ENCODE measurements around the gene HAPSTR1.
"Not testable (repeated sequence)": the region's sequence is repeated elsewhere in the genome, so short reads cannot be mapped to it uniquely, and the experiment has no call there.

HAPSTR1 gene, protein sequence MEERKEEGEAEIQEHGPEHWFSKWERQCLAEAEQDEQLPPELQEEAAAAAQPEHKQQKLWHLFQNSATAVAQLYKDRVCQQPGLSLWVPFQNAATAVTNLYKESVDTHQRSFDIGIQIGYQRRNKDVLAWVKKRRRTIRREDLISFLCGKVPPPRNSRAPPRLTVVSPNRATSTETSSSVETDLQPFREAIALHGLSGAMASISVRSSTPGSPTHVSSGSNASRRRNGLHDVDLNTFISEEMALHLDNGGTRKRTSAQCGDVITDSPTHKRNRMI

DNA sequence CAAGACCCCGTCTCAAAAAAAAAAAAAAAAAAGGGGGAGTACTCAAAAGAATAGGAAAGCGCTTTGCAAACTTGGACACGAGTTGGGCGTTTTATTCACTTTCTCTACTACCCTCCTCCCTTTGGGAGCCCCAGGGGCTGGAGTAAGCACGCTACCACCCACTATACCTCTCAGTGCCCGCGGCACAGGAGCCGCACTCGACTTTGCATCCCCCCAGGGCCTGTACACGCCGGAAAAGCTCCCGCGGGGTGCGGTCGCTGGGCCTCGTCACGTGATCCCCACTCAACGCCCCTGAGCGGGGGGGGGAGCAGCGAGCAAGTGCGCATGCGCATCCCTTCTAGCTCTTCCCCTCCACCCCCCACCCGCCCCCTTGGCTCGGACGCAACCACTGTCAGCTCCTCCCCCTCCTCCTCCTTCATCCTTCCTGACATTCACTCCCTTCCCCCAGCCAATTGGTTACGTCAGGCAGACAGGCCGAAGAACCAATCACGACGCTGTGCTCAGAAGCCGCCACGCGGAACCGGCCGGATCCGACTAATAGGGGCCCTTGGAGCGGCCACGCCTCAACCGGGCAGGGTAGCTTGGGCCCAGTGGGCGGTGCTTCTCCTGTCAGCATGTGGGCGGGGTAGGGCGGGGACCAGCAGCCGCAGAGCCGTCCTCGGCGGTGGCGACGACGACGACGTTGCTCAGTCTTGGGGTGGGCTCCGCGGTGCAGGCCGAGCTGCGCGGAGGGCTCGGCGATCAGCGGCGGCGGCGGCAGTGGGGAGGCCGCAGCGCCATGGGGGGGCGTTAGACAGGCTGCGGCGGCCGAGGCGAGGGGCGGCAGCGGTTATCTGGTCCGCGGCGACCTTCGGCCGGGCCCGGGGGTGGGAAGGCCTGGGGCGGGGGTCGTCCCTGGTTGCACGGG is at the start of gene HAPSTR1:
Gene HAPSTR1, plus strand, starts transcription at position 685 of the 907 bp plus-strand sequence. CDS start 401 bp downstream, outside the sequence.
- DNase-seq (ENCODE audit: low read depth in 2 of 2), result peak; percentile 97

DNA sequence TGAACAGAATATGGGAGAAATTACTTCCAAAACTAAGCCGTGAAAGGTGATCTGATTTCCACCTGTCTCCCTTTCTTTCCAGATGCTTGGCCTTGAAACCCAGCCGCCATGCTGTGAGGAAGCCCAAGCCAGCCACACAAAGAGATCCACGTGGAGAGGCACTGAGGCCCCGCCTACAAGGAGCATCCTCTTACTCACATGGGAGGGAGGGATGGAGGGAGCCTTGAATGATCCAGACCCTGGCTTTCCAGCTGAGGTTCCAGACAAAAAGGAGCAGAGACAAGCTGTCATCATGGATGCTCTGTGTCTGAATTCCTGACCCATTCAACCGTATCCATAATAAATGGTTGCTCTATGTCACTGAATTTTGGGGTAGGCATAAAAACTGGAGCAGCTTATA is 48.9 kb upstream of the HAPSTR1 start:
- DNase-seq (ENCODE audit: low read depth in 2 of 2), result no peak

DNA sequence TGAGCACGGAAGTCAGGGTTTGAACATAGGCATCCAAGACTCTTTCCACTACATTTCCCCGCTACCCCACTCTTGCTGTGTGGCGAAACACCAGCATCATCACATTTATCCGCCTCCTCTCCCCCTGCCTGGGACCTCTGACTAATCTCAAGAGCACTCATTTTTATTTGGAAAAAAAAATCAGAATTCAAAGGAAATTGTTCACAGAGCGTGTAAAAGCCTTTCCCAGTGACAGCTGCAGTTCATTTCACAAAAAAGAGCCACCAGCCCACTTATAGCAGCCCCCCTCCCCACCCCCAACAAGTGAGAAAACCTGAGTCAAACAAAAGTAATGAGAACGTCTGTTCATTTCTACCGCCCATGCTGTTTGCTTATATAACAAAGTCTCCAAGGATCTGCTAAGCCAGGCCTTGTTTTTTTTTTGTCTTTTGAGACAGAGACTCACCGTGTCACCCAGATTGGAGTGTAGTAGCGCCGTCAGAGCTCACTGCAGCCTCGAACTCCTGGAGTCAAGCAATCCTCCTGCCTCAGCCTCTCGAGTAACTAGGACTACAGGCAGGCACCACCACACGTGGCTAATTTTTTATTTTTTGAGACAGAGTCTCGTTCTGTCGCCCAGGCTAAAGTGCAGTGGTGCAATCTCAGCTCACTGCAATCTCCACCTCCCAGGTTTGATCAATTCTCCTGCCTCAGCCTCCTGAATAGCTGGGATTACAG is 48.3 kb upstream of the HAPSTR1 start:
- DNase-seq (ENCODE audit: low read depth in 2 of 2), result no peak

DNA sequence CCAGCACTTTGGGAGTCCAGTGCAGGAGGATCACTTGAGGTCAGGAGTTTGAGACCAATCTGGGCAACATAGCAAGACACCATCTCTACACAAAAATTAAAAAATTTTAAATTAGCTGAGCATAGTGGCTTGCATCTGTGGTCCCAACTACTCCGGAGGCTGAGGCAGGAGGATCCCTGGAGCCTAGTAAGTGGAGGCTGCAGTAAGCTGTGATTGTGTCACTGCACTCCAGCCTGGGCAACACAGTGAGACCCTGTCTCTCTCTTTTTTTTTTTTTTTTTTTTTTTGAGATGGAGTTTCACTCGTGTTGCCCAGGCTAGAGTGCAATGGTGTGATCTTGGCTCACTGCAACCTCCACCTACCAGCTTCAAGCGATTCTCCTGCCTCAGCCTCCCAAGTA is 45.9 kb upstream of the HAPSTR1 start:
- DNase-seq (ENCODE audit: low read depth in 2 of 2), result not testable (repeated sequence)

DNA sequence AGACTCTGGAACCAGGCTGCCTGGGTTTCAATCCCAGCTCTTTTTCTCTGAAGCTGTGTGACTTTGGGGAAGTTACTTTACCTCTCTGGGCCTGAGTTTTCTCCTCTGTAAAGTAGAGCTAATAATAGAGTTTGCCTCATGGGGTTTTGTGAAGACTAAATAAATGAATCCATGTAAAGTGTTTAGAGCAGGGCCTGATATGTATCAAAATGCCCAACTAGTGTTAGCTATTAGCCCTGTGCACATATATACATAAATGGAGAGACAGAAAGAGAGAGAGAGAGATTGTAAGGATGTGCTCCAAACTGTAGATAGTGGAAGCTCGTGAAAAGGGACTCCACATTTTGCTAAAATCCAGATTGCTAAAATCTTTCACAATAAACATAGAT is 44.8 kb upstream of the HAPSTR1 start:
- DNase-seq (ENCODE audit: low read depth in 2 of 2), result no peak

DNA sequence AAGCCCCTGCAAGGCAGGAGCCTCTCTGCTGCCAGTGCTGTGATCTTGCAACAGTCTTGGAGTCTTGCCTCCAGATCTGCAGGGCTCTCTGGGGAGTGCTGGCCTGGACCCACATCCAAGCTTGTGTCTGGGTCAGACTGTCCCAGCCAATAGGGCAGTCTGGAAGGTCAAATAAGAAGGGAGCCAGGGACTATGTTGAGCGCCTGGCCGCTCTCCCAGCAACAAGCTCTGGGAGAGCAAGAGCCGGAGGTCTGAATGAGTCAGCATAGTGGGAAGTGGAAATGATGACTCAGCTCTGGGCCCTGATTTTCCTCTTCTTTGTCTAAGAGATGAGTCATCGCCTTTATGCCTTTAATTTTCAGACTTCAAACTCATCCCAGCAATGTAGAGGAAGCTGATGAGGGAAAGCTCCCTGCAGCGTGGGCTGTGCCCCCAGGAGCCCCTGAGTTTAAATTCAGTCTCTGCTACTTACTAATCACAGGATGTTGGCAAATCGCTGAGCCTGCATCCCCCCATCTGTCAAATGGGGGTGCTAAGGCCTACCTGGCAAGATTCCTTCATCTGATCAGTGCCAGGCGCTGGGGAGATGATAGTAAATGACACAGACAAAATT is 43.6 kb upstream of the HAPSTR1 start:
- DNase-seq (ENCODE audit: low read depth in 2 of 2), result no peak

DNA sequence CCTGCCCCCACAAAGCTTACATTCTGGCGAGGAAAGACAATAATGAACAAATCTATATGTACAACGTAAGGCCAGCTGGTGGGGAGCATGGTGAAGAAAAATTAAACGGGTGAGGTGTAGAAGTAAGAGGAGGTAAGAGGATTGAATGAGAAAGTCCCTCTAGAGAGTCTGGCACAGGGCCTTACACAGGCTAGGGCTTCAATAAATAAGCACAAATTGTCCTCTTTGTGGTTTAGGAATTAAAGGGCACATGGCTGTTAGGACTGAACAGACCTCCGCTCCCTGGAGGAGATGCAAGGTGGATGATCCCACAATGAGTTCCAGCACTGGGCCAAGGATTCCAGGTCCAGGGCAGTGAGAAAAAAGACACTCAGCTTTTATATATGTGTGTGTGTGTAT is 43.1 kb upstream of the HAPSTR1 start:
- DNase-seq (ENCODE audit: low read depth in 2 of 2), result no peak

DNA sequence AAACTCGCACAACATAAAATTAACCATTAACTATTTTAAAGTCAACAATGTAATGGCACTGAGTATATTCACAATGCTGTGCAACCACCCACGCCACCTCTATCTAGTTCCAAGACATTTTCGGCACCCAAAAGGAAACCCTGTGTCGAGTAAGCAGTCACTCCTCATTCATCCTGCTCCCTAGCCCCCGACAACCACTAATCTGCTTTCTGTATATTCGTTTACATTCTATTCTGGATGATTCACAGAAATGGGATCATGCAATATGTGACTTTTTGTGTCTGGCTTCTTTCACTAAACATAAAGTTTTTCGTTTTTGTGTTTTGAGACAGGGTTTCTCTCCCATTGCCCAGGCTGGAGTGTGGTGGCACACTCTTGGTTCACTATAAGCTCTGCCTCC is 42.2 kb upstream of the HAPSTR1 start:
- DNase-seq (ENCODE audit: low read depth in 2 of 2), result no peak

DNA sequence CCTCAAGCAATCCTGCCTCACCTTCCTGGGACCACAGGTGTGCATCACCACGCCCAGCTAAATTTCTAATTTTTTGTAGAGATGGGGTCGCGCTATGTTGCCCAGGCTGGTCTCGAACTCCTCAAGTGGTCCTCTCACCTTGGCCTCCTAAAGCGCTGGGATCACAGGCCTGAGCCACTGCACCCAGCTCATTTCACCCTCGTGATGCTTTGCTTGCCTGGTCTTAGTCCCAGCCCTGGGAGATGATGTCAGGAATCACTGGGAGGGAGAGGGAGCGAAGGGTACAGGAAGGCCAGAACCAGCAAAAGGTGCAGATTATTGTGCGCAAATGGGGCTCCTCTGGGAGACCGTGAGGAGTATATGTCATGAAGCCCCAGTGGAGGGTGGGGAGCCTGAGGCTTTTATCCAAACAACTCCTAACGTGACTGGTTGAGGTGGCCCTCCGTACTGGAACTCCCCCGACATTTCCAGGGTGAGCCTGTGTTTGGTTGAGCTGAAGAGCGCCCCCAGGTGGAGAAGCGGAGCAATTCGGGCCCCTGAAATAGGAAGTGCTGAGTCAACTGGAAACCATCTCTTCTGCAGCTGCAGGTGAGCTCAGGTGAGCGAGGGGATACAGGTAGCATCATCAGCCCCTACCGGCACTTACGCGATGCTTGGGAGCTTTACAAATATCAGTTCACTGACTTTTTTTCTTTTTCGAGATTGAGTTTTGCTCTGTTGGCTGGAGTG is 41.2 kb upstream of the HAPSTR1 start:
- no peak for DNase-seq (ENCODE audit: low read depth in 2 of 2)

DNA sequence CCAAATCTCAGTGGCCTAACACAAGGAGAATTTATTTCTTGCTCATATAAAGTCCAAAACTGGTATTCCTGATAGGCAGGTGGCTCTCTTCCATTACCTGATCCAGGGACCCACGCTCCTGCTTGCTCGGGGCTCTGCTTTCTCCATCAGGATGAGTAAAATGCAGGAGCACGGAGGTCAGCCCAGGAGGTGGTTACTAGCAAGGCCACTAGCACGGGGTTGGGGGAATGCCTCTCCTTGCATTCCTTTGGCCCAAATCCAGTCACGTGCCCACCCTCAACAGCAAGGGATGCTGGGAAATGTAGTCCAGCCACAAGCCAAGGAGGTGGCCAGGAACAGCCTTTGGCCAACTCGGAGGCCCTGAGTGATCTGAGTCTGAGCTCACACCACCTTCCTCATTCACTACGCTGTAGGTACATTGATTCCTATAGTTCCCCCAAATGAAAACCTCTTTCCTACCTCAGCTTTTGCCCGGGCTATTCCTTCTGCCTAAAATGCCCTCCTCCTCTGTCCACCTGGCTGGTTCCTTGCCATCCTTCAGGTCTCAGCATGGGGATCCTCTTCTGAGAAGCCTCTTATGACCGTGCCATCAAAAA is 38.3 kb upstream of the HAPSTR1 start:
- DNase-seq (ENCODE audit: low read depth in 2 of 2), result no peak

DNA sequence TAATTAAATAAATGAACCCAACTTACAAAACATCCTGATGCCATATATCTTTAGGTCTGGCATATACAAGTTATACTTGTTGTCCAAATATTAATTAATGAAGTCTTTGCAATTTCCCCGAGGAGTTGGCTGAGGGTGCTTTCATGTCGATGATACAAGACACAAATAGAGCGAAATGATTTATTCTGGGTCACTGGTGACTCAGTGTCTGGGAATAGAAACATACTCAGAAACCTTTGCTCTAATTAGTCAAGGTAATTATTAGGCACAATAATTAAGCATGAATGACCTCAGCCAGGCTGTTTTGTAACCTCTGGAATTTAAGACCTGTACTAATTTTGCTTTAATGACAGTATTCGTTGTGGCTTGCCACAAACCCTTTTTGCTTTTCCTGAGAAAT is 37.0 kb upstream of the HAPSTR1 start:
- no peak for DNase-seq (ENCODE audit: low read depth in 2 of 2)

DNA sequence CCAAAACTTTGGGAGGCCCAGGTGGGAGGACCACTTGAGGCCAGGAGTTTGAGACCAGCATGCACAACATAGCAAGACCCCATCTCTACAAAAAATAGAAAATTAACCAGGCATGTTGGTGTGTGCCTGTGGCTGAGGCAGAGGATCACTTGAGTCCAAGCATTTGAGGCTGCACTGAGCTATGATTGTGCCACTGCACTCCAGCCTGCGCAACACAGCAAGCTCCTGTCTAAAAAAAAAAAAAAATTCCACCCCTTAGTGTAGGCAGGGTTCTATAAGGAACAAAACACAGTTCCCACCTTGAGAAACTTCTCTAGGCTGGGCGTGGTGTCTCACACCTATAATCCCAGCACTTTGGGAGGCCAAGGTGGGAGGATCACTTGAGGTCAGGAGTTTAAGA is 36.3 kb upstream of the HAPSTR1 start:
- no peak for DNase-seq (ENCODE audit: low read depth in 2 of 2)

DNA sequence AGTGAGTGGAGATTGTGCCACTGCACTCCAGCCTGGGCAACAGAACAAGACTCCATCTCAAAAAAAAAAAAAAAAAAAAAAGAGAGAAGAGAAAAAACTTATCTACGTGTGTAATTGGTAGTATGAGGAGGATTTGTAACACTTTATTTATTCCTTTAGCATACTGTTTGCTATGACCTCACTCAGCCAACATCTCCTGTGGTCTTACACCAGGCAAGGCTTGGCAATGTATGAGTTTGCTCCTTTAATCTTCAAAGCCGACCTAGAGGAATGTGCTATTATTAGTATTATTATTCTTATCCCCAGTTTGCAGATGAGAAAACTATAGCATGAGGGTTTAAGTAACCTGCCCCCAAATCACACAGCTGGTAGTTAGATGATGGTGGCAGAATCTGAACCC is 35.8 kb upstream of the HAPSTR1 start:
- no peak for DNase-seq (ENCODE audit: low read depth in 2 of 2)

DNA sequence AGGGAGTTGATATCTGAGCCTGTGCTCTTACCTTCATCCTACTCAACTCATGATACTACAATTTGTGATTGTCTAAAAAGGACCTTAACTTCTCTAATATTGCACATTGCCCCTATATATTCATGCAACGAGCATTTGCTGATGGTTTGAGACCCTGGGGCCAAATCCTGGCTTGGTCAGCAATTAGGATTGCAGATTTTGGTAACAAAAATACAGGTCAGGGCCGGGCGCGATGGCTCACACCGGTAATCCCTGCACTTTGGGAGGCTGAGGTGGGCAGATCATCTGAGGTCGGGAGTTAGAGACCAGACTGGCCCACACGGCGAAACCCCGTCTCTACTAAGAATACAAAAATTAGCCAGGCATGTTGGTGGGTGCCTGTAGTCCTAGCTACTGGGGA is 35.4 kb upstream of the HAPSTR1 start:
- DNase-seq (ENCODE audit: low read depth in 2 of 2), result no peak

DNA sequence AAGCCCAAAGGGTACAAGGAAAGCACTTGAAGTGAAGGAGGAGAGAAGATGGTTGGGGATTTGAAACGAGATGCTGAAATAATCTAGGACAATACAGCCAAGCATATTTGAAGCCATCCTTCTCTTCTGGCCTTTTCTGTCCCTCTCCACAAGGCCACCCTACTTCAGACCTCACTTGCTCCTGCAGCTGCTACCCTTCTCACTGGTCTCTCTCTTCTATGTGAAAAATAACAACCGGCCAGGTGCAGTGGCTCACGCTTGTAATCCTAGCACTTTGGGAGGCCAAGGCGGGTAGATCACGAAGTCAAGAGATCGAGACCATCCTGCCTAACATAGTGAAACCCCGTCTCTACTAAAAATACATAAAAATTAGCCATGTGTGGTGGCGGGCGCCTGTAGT is 33.2 kb upstream of the HAPSTR1 start:
- DNase-seq (ENCODE audit: low read depth in 2 of 2), result no peak

DNA sequence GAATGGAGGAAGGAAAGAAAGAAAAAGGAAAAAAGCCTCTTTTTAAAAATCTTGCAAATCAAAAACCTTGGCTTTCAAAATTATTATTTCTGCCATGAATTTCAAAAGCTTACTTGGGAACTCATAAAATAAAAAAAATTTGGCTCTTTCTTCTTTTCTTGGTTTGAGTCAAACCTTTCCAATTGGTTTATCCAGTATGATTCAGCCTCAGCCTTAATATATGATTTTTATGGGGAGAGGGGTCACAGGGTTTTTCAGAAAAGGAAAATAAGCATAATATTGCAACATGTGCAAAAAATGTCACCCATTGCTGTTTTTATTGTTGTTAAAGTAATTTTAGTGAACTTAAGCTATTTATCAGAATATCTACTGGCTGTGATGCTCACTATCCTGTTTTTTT is 31.2 kb upstream of the HAPSTR1 start:
- DNase-seq (ENCODE audit: low read depth in 2 of 2), result no peak

DNA sequence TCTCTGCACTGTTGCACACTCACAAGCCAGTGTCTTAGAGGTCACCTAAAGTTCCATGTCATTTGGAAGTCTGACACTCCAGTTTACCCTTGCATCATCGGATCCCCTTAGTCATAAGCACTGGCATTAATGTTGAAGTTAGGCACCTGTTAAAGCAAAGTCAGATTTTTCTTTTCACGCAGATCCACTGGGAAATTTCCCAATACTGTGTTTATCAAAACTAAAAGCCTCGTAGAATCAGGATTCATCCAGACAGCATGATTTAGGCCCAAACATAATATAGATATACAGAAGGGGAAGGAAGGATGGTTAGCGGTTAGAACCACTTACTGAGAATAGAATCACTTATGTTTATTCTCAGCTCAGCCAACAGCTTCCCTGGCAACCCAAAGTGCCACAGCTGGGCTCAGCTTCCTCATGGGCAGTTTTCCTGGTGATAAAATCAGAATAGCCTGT is 30.1 kb upstream of the HAPSTR1 start:
- DNase-seq (ENCODE audit: low read depth in 2 of 2), result no peak

DNA sequence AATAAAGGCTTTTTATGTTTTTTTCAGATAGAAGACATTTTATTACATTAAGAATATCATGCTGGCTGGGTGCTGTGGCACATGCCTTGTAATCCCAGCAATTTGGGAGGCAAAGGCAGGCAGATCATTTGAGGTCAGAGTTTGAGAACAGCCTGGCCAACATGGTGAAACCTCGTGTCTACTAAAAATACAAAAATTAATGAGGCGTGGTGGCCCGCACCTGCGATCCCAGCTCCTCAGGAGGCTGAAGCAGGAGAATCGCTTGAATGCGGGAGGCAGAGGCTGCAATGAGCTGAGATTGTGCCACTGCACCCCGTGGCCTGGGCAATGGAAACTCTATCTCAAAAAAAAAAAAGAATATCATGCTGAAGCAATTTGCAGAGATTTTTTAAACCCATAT is 29.1 kb upstream of the HAPSTR1 start:
- DNase-seq (ENCODE audit: low read depth in 2 of 2), result no peak

DNA sequence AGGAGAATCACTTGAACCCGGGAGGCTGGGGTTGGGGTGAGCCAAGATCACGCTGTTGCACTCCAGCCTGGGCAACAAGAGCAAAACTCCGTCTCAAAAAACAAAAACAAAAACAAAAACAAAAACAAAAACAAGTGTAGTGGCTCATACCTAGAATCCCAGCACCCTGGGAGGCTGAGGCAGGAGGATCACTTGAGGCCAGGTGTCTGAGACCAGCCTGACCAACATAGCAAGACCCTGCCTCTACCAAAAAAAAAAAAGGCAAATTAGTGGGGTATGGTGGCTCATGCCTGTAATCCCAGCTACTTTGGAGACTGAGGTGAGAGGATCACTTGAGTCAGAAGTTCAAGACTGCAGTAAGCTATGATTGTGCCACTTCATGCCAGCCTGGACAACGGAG is 26.4 kb upstream of the HAPSTR1 start:
- DNase-seq (ENCODE audit: low read depth in 2 of 2), result no peak

DNA sequence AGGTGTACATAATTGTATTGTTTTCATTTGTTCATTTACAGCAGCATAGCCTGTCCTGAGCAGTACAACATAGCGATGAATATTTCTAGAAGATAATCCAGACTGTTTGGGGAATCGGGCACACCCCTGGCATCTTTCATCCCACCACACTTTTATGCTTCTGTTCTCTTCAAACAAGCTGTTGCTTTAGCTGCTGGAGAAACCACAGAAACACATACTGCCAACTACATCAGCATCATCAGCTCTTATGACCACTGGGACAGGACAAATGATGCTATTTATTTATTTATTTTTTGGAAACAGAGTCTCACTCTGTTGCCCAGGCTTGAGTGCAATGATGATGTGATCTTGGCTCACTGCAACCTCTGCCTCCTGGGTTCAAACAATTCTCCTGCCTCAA is 22.6 kb upstream of the HAPSTR1 start:
- no peak for DNase-seq (ENCODE audit: low read depth in 2 of 2)

DNA sequence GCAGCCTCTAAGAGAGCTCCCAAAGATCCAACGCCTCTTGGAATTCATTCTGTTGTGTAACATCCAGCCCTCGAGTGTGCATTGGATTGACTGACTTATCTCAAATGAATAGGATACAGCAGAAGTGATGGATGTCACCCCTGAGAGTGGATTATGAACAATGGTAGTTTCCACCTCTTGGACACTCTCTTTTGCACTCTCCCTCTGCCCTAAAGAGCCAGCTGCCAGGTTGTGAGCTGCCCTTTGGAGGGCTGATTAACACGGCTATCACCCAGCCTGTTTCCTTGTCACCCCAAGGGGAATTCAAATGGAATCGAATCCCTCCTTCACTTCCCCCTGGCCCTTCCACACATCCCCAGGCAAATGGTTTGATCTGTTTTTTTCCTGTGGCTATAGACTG is 21.2 kb upstream of the HAPSTR1 start:
- no peak for DNase-seq (ENCODE audit: low read depth in 2 of 2)
